GM18951 (cell line): ENCODE data around the gene SULF2.
"Not testable (repeated sequence)": the region's sequence is repeated elsewhere in the genome, so short reads cannot be mapped to it uniquely, and the experiment has no call there.

Experiments
- POLR2A ChIP-seq: IDR thresholded peaks from 4 replicates; pipeline ENCODE4 v1.6.1; 2011; ENCODE audit warnings: mild to moderate bottlenecking; ENCODE audit not compliant: insufficient read length, insufficient read depth; ENCODE audit errors: extremely low read depth
- in situ Hi-C: fragments of 300-500 bp; cut with MboI; formaldehyde crosslinking; loops from one replicate; pipeline ENCODE4 v1.12.0; 2022; ENCODE audit warnings: low sequenced_read_pairs, mixed read lengths, inconsistent platforms; ENCODE audit not compliant: unreplicated experiment

Gene SULF2

GRCh38 chr20:47814632-47815415, 29.5 kb upstream of the SULF2 start:
- TF ChIP-seq POLR2A, result no peak
- in situ Hi-C loops, result no loop called here

DNA sequence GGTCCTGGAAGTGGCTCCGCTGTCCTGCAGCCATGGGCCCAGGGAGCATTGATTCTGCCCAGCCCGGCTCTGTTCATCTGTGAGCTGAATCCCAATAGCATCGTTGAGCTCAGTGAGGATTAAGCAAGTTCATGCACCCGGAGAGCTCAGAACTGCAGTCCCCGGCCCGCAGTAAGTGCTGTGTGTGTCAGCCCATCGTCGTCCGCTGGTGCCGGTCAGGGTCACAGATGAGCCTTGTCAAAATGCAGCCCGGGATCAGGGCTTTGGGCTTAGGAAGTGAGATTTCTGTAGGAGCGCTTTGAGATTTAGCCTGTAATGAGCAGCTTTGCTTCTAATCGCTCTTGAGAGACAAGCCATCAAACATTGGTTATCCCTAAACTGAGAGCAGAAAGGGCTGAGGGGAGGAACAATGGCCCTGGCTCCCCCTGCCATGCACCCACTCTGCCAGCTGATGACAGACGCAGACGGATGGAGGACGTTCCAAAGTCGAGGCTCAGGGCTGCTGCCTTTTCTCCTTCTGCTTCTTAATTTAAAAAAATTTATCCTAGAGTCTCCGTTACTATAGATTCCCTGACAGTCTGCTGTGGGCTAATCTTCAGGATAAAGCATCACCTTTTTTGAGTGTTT, 25.6 kb upstream of the SULF2 start:
- in situ Hi-C loops, result no loop called here
- no peak for TF ChIP-seq POLR2A

GRCh38 chr20:47810116-47810677, 24.9 kb upstream of the SULF2 start:
- in situ Hi-C loops, result no loop called here
- no peak for TF ChIP-seq POLR2A

DNA sequence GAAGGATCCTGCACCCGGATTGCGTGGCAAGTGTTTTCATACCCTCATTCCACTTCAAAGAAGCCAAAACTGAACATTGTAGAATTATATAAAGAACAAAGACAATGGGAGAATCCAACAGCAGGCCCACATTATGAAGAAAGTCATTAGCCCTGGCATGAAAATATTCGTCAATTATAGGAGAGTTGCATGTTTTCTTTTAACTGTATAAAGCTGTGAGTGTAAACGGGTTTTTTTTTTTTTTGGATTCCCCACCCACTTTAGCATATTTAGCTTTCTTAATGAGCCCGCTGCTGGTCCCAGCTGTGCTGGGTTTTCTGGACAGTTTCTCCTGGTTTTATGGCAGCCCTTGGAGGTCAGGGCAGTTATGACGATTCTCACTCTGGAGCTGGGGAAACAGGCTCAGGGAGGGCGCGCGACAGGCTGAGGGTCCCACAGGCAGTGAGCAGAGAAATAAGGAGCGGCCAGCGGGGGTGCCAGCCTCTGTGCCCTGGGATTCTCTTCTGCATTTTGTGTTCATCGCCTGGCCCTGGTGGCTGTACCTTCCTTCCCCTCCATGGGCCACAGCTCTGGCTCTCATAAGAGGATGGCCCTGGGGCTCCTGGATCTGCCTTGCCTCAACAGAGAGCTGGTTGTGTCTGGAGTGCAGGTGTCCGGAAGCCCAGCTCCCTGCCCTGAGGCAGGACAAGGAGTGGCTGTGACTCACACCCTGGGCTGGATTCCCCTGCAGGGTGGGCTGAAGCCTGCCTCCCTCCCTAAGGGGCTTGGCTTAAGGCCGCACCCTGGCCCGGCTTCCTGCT, 24.1 kb upstream of the SULF2 start:
- in situ Hi-C loops, result no loop called here
- no peak for TF ChIP-seq POLR2A

DNA sequence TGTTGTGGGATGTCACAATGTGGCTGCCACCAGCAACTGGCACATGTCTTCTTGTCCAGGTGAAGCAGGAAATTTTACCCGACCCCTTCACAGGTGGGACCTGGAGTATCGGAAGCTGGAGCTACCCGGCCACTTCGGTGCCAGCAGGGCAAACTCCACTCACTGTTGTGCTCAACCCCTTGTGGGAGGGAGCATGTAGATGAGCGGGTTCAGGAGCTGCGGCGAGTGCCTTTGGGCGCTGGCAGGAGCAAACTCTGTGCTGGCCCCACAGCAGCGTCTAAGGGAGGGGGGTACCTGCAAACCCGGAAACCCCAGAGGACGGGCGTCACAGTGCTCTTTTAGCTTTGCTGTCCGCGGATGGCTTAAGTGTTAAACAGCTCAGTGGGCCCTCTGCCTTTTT, 20.7 kb upstream of the SULF2 start:
- no peak for TF ChIP-seq POLR2A
- in situ Hi-C loops, result no loop called here

GRCh38 chr20:47804972-47805371, 19.7 kb upstream of the SULF2 start:
- in situ Hi-C loops, result not testable (repeated sequence)

GRCh38 chr20:47804224-47804825, 19.0 kb upstream of the SULF2 start:
- in situ Hi-C loops, result not testable (repeated sequence)

DNA sequence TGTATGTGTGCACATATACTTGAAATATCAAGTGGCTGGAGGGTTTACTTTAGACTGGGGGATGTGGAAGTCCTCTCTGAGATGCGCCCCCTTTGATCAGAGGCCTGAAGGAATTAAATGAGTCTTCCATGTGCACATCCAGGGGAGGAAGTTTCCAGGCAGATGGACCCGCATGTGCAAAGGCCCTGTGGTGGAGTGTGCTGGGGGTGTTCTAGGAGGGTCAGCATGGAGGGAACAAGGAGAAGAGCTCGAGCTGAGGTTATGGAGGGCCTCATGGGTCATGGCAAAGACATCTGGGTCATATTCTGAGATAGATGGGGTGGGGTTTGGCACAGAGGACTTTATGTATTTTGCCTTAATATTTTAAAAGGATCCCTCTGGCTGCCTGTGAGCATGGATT, 17.7 kb upstream of the SULF2 start:
- TF ChIP-seq POLR2A, result no peak
- in situ Hi-C loops, result no loop called here

GRCh38 chr20:47802226-47802920, 17.1 kb upstream of the SULF2 start:
- TF ChIP-seq POLR2A, result no peak
- in situ Hi-C loops, result no loop called here

DNA sequence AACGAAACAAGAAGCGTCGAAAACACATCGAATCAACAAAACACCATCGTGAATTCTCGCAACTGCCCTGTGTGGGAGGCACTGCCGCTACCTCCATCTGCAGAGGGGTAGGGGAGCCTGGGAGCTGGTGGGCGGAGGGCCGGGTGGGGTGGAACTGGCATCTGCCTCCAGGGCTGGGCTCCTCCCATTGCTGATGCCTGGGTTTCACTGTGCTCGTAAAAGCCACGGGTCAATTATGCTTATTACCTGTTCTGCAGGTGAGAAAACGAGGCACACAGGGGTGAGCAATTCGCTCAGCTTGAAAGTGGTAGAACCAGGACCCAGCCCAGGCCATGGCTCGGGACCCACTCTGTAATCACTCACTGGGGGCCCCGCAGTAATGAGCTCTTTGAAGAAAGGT, 16.5 kb upstream of the SULF2 start:
- in situ Hi-C loops, result no loop called here
- TF ChIP-seq POLR2A, result no peak

DNA sequence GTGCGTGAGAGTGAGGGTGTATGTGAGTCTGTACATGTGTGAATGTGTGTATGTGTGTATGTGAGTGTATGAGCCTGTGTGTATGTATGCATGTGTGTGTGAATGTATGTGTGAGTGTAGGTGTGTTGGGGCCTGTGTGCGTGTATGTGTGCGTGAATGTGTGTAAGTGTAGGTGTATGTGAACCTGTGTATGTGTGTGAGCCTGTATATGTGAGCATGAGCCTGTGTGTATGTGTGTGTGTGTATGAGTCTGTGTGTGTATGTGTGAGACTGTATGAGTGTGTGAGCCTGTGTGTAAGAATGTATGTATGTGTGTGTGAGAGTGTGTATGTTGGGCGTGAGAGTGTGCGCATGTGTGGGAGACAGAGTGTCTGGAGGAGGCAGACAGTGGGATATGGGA, 15.8 kb upstream of the SULF2 start:
- in situ Hi-C loops, result no loop called here
- TF ChIP-seq POLR2A, result no peak

GRCh38 chr20:47800623-47801022, 15.3 kb upstream of the SULF2 start:
- no peak for TF ChIP-seq POLR2A
- in situ Hi-C loops, result no loop called here
